PC-9 (cell line): ENCODE data around the gene NDUFS1. TPM values are rescaled to one million over a fixed set of nuclear protein-coding genes. Genes with fewer than 3 reads are reported as not detected.
A peak's percentile ranks its signal among the peaks of the same experiment; 100 is the strongest.

Source experiments
- BruUV-seq: library from RNA; stranded (reverse); fragments of 400-500 nt; replicated peaks from 2 replicates; lab custom pipeline; 2021; lab: Mats Ljungman, UMichigan
- CTCF ChIA-PET: fragments of 300-600 bp; sonication (Branson Sonifier 250); formaldehyde crosslinking; loops from one replicate; lab custom pipeline; 2022; ENCODE audit warnings: antibody characterized with exemption; lab: Charles Lee
- POLR2A ChIA-PET: fragments of 300-600 bp; sonication (Branson Sonifier 250); formaldehyde crosslinking; loops from one replicate; lab custom pipeline; 2022; ENCODE audit warnings: antibody characterized with exemption; ENCODE audit not compliant: unreplicated experiment; lab: Charles Lee
- DNase-seq, 2 experiments: peaks; one replicate each; pipeline versions ENCODE4 v3.0.0 to v3.0.0-alpha.2; 2015 to 2022; ENCODE audit warnings: mixed read lengths in 1 of 2
- H2AFZ ChIP-seq: fragments of 200-600 bp; sonication (generic); 2 replicates; pipeline ENCODE4 v1.8.1; 2017; ENCODE audit warnings: antibody characterized with exemption
- H3F3A ChIP-seq: fragments of 200-600 bp; sonication (generic); 2 replicates; pipeline ENCODE4 v1.8.1; 2017; ENCODE audit warnings: antibody characterized with exemption, mild to moderate bottlenecking, low read depth; ENCODE audit not compliant: insufficient read depth
- H3K27ac ChIP-seq: fragments of 200-600 bp; sonication (generic); 2 replicates; pipeline ENCODE4 v1.6.1; 2016; ENCODE audit warnings: mixed run types
- H3K27me3 ChIP-seq: fragments of 200-600 bp; sonication (generic); 2 replicates; pipeline ENCODE4 v1.6.1; 2016; ENCODE audit warnings: low read depth, mixed run types; ENCODE audit not compliant: insufficient read depth
- H3K36me3 ChIP-seq: fragments of 200-600 bp; sonication (generic); 2 replicates; pipeline ENCODE4 v1.6.1; 2016; ENCODE audit warnings: low read depth, mixed run types
- H3K4me1 ChIP-seq: fragments of 200-600 bp; sonication (generic); replicated peaks from 2 replicates; pipeline ENCODE4 v1.6.1; 2016; ENCODE audit warnings: mixed run types; ENCODE audit not compliant: insufficient read depth
- H3K4me2 ChIP-seq: fragments of 200-600 bp; sonication (generic); 2 replicates; pipeline ENCODE4 v1.6.1; 2017; ENCODE audit warnings: mixed run types
- H3K4me3 ChIP-seq: fragments of 200-600 bp; sonication (generic); 2 replicates; pipeline ENCODE4 v1.6.1; 2016; ENCODE audit warnings: mixed run types
- H3K79me2 ChIP-seq: fragments of 200-600 bp; sonication (generic); 2 replicates; pipeline ENCODE4 v1.6.1; 2017; ENCODE audit warnings: low read depth, mixed run types
- H3K9me2 ChIP-seq: fragments of 200-600 bp; sonication (generic); 2 replicates; pipeline ENCODE4 v1.8.1; 2017; ENCODE audit warnings: mild to moderate bottlenecking; ENCODE audit not compliant: insufficient read depth
- H3K9me3 ChIP-seq: fragments of 200-600 bp; sonication (generic); 2 replicates; pipeline ENCODE4 v1.8.1; 2016; ENCODE audit warnings: low read depth; ENCODE audit not compliant: insufficient read depth
- H4K20me1 ChIP-seq: fragments of 200-600 bp; sonication (generic); 2 replicates; pipeline ENCODE4 v1.8.1; 2017; ENCODE audit not compliant: insufficient read depth
- CTCF ChIP-seq: fragments of 200-600 bp; sonication (generic); conservative IDR thresholded peaks from 2 replicates; pipeline ENCODE4 v1.6.1; 2017; ENCODE audit warnings: mixed run types, antibody characterized with exemption, mild to moderate bottlenecking, moderate library complexity
- EZH2 ChIP-seq: fragments of 200-600 bp; sonication (generic); IDR thresholded peaks from 2 replicates; pipeline ENCODE4 v1.8.0; 2017; ENCODE audit warnings: antibody characterized with exemption, low read depth
- intact Hi-C: fragments of 100-400 bp; cut with micrococcal nuclease; formaldehyde crosslinking; loops from one replicate; pipeline ENCODE4 v1.10.0; 2022; ENCODE audit not compliant: unreplicated experiment
- total RNA-seq: library from RNA; stranded (reverse); gene quantifications from 2 replicates; pipeline ENCODE4 v1.2.3, GENCODE V29; 2021

Gene NDUFS1
- total RNA-seq, 1 experiment from 2014 or later = 68.9 TPM

GRCh38 chr2:206201075-206201848 lies 42.0 kb upstream of the NDUFS1 start:
- no peak overlapping the region for H2AFZ ChIP-seq
- CTCF ChIA-PET = no interaction called here
- peak overlapping the region; percentile 73 for H3K4me2 ChIP-seq
- H3K4me3 ChIP-seq = peak overlapping the region; percentile 24; the same call in 1 of the 2 replicates
- intact Hi-C loops = no loop called here
- POLR2A ChIA-PET = no interaction called here
- no peak for TF ChIP-seq EZH2
- TF ChIP-seq CTCF = no peak
- no peaks in the 10 kb centered on the region for H3K27me3 ChIP-seq
- H3F3A ChIP-seq = peaks cover 24% of the 10 kb centered on the region; the same call in 1 of the 2 replicates
- DNase-seq = peak; percentile 20 to 92
- peak overlapping the region; percentile 92 for H3K27ac ChIP-seq
- H3K9me2 ChIP-seq = no peaks in the 10 kb centered on the region
- H4K20me1 ChIP-seq = no peaks in the 10 kb centered on the region
- peaks cover 46% of the 10 kb centered on the region for H3K4me1 ChIP-seq
- H3K79me2 ChIP-seq = no peaks in the 10 kb centered on the region
- H3K9me3 ChIP-seq = no peaks in the 10 kb centered on the region
- no TSS peak for BruUV-seq
- no peaks in the 10 kb centered on the region for H3K36me3 ChIP-seq

- TF ChIP-seq CTCF = no peak
- no peak for TF ChIP-seq EZH2
- H3K4me2 ChIP-seq = peak overlapping the region; percentile 50; the same call in 1 of the 2 replicates
- no peaks in the 10 kb centered on the region for H3K27me3 ChIP-seq
- H3K36me3 ChIP-seq = no peaks in the 10 kb centered on the region
- no peak overlapping the region; the same call in 1 of the 2 replicates for H3K27ac ChIP-seq
- no peaks in the 10 kb centered on the region for H3K9me2 ChIP-seq
- ChIA-PET POLR2A (no interaction called here), CTCF (interaction anchor here (0.6 kb wide), 1 partner anchor 77 kb away, joined by 7 read pairs; no protein-coding TSS in a partner anchor)
- H3K4me1 ChIP-seq = peaks cover 46% of the 10 kb centered on the region
- no peaks in the 10 kb centered on the region for H3K79me2 ChIP-seq
- intact Hi-C loops = no loop called here
- no peak overlapping the region for H3K4me3 ChIP-seq
- H4K20me1 ChIP-seq = no peaks in the 10 kb centered on the region
- H3K9me3 ChIP-seq = no peaks in the 10 kb centered on the region
- H3F3A ChIP-seq = peaks cover 24% of the 10 kb centered on the region; the same call in 1 of the 2 replicates
- peak in 1 of 2 experiments; percentile 60 for DNase-seq
- H2AFZ ChIP-seq = no peak overlapping the region
- no TSS peak for BruUV-seq
Measured at GRCh38 chr2:206198677-206199076, 39.4 kb upstream of the NDUFS1 start.

- Histone ChIP-seq H3K27me3 (no peaks in the 10 kb centered on the region), H4K20me1 (no peaks in the 10 kb centered on the region), H3K9me3 (no peaks in the 10 kb centered on the region), H3K9me2 (no peaks in the 10 kb centered on the region), H2AFZ (no peak overlapping the region), H3K36me3 (no peaks in the 10 kb centered on the region), H3K4me3 (no peak overlapping the region), H3K79me2 (no peaks in the 10 kb centered on the region), H3F3A (no peaks in the 10 kb centered on the region), H3K4me1 (peaks cover 9% of the 10 kb centered on the region), H3K4me2 (no peak overlapping the region), H3K27ac (no peak overlapping the region)
- intact Hi-C loops = no loop called here
- ChIA-PET CTCF (no interaction called here), POLR2A (no interaction called here)
- BruUV-seq = no TSS peak
- DNase-seq = no peak
- no peak for TF ChIP-seq CTCF
- TF ChIP-seq EZH2 = no peak
Measured at GRCh38 chr2:206193671-206194357, 34.6 kb upstream of the NDUFS1 start.
